GM19035 (cell line): ENCODE data around the gene RAB3A.

Experiments used
- ATAC-seq: cut with Tn5 transposase; IDR thresholded peaks from one replicate; pipeline ENCODE4 v1.9.1; 2021; ENCODE audit not compliant: unreplicated experiment

Gene RAB3A

GRCh38 chr19:18202397-18202777 lies 1.5 kb downstream of the RAB3A start:
- no peak for ATAC-seq

DNA sequence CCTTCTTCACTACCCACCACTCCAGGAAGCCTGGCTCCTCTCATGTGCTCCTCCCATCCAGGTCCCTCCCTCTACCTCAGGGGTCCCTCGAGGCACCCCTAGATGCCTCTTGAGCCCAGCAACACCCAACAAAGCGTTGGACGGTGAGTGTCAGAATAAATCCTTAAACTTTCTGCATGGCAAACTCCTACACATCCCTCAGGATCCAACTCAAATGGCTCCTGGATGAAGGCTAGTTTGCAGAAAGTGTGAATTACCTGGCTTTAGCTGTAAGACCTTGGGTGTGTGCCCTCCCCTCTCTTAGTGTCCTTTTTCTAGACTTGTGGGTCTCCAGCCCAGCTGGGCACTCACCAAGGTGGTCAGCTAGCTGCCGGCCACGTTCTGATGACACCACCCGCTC lies 5.5 kb downstream of the RAB3A start:
- no peak for ATAC-seq

GRCh38 chr19:18197941-18198340 lies 5.9 kb downstream of the RAB3A start:
- no peak for ATAC-seq

DNA sequence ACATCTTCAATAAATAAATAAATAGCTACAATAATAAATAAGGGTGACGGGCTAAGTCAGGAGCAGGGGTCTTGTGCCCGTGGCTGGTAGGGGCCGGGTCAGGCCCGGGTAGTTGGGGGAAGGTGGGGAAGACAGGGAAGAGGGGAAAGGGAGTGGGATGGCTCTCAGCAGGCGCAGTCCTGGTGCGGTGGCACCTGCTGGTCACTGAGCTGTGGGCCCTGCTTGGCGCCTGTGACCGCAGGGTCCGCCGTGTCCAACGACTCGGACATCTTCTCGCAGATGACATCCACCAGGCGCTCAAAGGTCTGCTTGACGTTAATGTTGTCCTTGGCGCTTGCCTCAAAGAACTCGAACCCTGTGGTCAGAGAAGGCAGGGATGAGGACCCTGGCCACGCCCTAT lies 6.5 kb downstream of the RAB3A start:
- no peak for ATAC-seq

DNA sequence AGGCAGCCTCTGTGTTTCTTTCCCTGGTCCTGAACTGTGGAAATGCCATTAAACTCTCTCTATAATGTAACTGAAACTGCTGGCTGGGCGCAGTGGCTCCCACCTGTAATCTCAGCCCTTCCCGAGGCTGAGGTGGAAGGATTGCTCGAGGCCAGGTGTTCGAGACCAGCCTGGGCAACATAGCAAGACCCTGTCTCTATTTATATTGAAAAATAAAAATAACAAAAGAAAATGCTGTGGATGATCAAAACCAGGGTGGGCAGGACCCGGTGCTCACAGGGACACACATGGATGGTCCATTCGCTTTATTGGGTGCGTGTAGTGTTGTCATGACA lies 7.4 kb downstream of the RAB3A start:
- no peak for ATAC-seq

GRCh38 chr19:18194554-18195238 lies 9.1 kb downstream of the RAB3A start:
- no peak for ATAC-seq

DNA sequence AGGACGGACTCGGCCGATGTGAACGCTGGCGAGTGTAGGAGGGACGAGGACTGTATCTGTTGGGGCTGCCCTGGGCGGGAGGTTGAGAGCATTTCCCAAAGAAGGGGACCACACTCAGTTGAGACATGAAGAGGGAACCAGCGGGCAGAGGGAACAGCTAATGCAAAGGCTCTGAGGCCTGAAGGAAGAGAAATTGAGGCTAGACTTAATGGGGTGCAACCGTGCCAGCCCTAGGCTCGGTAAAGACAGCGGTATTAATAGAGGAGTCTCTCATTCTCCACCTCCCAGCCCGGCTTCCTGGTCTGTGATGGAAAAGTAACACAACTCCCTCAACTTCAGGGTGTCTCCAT lies 9.7 kb downstream of the RAB3A start:
- ATAC-seq: no peak

GRCh38 chr19:18193388-18194180 lies 10.3 kb downstream of the RAB3A start:
- ATAC-seq: no peak

DNA sequence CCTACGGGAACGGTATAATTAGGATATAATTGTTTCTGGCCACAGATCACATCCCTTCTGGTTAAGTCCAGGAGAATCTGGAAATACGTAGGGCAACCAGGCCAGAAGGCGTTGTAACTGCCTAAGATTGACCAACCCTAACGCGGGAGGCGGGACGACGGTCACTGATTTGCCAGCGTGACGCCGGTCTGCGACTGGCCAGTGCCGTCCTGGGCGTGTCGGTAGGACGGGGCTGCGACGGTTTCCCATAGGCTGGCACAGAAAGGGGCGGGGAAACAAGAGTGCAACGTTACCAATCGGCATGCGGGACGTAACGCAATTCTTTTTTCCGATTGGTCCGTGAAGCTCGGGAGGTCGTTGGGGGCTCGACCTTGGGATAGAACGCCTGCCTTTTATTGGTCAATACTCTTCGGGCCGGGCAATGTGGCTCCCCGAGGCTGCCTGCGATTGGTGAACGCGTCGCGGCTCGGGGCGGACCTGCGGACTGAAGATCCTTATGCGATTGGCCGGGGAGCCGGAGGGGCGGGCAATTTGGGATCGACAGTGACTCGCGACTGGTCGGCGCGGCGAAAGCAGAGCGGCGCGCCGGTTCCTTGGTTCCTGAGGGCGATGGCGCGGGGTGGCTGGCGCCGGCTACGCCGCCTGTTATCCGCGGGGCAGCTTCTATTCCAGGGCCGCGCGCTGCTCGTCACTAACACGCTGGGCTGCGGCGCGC lies 11.0 kb downstream of the RAB3A start, which contains the start of gene MPV17L2:
MPV17L2 (plus strand) TSS at position 546 of the 715 bp plus-strand sequence; CDS start at position 610, 64 bp downstream.
- peak; percentile 85 for ATAC-seq

DNA sequence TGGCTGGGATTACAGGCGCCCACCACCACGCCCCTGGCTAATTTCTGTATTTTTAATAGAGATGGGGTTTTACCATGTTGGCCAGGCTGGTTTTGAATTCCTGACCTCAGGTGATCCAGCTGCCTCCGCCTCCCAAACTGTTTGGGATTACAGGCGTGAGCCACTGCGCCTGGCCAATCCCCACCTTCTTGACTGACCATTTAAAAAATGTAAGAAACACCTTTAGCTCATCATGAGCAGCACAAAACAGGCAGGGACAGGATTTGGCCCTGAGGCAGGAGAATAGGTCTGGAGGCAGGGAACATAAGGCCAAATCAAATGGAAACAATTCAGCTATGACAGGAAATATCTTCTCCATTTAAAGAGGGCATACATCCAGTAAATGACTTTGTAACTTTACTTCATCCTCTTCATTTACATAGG lies 12.2 kb downstream of the RAB3A start:
- ATAC-seq: no peak

DNA sequence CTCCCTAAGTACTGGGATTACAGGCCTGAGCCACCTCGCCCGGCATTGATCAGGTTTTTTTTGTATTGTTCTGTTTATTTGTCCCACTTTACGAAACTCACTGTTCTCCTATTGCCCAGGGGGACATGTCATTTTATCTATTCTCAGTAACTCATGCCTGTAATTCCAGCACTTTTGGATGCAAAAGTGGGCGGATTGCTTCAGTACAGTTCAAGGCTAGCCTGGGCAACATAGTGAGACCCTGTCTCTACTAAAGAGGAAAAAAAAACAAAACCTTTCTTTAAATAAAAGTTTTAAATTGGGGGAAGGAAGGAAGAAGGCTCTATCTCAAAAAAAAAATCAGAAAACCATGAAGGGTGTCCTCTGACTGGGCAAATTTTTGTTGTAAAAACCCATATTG lies 13.6 kb downstream of the RAB3A start:
- no peak for ATAC-seq

DNA sequence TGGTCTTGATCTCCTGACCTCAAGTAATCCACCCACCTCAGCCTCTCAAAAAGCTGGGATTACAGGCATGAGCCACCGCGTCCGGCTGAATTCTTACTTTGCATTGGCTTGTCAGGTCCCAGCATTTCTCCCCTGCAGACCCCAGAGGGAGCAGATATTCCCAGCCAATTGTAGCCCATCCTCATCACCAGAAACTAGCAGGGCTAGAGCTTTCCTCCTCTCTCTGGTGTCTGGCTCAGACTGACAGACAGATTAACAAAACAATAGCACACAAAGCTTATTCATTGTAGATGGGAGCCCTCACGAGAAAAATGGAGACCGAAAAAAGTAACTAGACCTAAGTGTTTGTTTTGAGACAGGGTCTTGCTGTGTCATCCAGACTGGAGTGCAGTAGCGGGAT lies 18.3 kb downstream of the RAB3A start:
- no peak for ATAC-seq

GRCh38 chr19:18183529-18183928 lies 20.3 kb downstream of the RAB3A start:
- no peak for ATAC-seq

GRCh38 chr19:18179957-18180356 lies 23.9 kb downstream of the RAB3A start:
- ATAC-seq: no peak

GRCh38 chr19:18176367-18177310 lies 27.2 kb downstream of the RAB3A start:
- no peak for ATAC-seq

GRCh38 chr19:18174983-18175382 lies 28.9 kb downstream of the RAB3A start:
- ATAC-seq: no peak

- ATAC-seq: peak; percentile 46
Measured at GRCh38 chr19:18173572-18174288, 30.1 kb downstream of the RAB3A start, which contains the start of gene IFI30. IFI30 (plus strand) TSS chr19:18173813; CDS start chr19:18173842, 29 bp downstream.

- no peak for ATAC-seq
Measured at GRCh38 chr19:18173054-18173571, 30.7 kb downstream of the RAB3A start.

GRCh38 chr19:18172331-18173053 lies 31.4 kb downstream of the RAB3A start:
- ATAC-seq: no peak
